ENCODE measurements around the gene PLAC9.

The PLAC9 gene

GRCh38 chr10:80146918-80147317 is 14.4 kb downstream of the PLAC9 start:
- H3K4me3 ChIP-seq (ENCODE audit: control insufficient read depth, low read depth, low read length): no peak overlapping the region
- no peak for TF ChIP-seq CTCF (conservative IDR thresholded peaks at IDR 0.05; ENCODE audit: control insufficient read depth, insufficient read depth, low read depth, low read length)
- DNase-seq (ENCODE audit: low read depth): no peak

GRCh38 chr10:80148166-80148805 is 15.8 kb downstream of the PLAC9 start:
- no peak overlapping the region for H3K4me3 ChIP-seq (ENCODE audit: control insufficient read depth, low read depth, low read length)
- no peak for TF ChIP-seq CTCF (conservative IDR thresholded peaks at IDR 0.05; ENCODE audit: control insufficient read depth, insufficient read depth, low read depth, low read length)
- DNase-seq (ENCODE audit: low read depth): no peak

GRCh38 chr10:80149123-80149522 is 16.6 kb downstream of the PLAC9 start:
- no peak for TF ChIP-seq CTCF (conservative IDR thresholded peaks at IDR 0.05; ENCODE audit: control insufficient read depth, insufficient read depth, low read depth, low read length)
- no peak overlapping the region for H3K4me3 ChIP-seq (ENCODE audit: control insufficient read depth, low read depth, low read length)
- DNase-seq (ENCODE audit: low read depth): no peak

DNA sequence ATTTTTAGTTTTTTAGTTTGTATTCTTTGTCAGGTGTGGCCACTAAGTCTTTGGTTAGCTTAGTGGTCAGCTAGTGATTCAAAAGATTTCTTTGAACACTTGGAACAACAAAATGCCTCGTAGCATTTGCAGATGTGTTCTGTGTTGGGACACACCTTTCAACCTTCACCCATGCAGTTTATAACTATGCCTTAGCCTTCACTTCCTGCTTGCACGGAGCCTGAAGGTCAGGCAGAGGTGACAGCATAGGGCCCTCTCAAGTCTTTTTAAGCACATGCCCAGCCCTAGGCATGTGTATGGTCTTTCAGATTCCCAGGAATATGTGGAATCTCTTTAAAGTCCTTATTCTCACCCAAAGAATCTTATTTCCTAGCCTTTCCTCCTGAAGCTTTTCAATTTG is 17.6 kb downstream of the PLAC9 start:
- DNase-seq (ENCODE audit: low read depth): no peak
- TF ChIP-seq CTCF (conservative IDR thresholded peaks at IDR 0.05; ENCODE audit: control insufficient read depth, insufficient read depth, low read depth, low read length): no peak
- no peak overlapping the region for H3K4me3 ChIP-seq (ENCODE audit: control insufficient read depth, low read depth, low read length)

DNA sequence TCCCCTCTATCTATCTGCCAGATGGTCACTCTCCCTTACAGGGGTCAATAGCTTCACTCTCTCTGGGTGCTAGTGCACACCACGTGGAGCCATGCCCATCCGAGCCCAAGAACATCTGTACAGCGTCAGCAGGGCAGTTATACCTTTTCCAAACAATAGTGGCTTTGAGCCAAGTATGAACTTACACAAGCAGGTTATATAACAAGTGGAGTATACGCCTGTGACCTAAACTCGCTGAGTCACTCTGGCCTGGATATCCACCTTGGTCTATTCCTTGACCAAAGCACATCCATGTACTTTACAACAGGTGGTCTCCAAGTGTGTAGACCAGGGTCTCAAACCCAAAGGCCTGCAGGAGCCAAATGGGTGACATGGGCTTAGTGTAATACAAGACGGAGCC is 20.3 kb downstream of the PLAC9 start:
- TF ChIP-seq CTCF (conservative IDR thresholded peaks at IDR 0.05; ENCODE audit: control insufficient read depth, insufficient read depth, low read depth, low read length): no peak
- DNase-seq (ENCODE audit: low read depth): no peak
- H3K4me3 ChIP-seq (ENCODE audit: control insufficient read depth, low read depth, low read length): no peak overlapping the region

DNA sequence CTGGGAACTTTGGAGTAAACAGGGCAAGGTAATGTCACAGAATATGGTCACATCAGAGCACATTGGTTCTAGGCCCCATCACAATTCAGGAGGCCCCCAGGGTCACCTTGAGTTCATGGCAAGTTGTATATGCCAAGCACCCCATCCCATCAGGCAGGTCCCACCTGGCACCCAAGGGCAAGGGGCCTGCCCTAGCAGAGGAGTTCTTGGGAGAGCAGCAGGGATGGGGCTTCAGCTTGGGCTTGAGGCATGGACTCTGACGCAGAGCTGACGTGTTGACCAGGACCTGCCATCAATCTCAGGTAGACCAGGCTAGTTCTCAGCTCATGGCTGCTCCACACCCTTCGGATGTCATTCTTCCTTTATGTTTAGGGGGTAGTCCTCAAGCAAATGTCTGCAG is 20.9 kb downstream of the PLAC9 start:
- DNase-seq (ENCODE audit: low read depth): no peak
- no peak for TF ChIP-seq CTCF (conservative IDR thresholded peaks at IDR 0.05; ENCODE audit: control insufficient read depth, insufficient read depth, low read depth, low read length)
- no peak overlapping the region for H3K4me3 ChIP-seq (ENCODE audit: control insufficient read depth, low read depth, low read length)

DNA sequence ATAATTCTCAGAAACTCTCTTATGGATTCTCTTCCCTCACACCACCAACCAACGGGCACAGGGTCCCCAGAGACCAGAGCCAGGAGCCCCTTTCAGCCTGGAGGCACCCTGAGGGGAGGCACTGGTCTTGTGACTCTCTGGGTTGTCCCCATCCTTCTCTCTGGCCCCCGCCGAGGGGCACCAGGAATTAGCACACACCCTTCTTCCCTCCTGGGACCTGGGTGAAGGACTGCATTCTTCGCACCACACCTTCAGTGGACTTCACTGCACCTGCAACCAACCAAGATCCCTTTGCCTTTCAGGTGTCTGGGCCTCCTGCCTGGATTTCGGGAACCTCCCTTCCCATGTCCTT is 22.1 kb downstream of the PLAC9 start:
- DNase-seq (ENCODE audit: low read depth): no peak
- H3K4me3 ChIP-seq (ENCODE audit: control insufficient read depth, low read depth, low read length): no peak overlapping the region

More for the DNA sequence above, 22.1 kb downstream of the PLAC9 start:
- no peak for TF ChIP-seq CTCF (conservative IDR thresholded peaks at IDR 0.05; ENCODE audit: control insufficient read depth, insufficient read depth, low read depth, low read length)

Measured in fibroblast of mammary gland (primary cell).